ENCODE measurements around the gene WNT3.

The WNT3 gene

DNA sequence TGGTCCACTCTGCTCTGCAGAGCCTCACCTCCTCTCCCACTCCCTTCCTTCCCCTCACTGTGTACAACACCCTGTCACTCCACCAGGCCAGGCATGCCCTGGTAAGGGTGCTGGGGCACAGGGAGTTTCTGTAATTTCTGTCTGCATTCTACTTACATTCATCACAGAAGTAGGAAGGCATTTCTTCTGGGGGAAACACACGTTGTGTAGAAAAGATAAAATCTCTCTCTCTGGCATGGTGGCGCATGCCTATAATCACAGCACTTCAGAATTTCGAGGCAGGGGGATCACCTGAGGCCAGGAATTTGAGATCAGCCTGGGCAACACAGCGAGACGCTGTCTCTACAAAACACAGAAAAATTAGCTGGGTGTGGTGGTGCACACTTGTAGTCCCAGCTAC, 27.0 kb downstream of the WNT3 start:
- no peak for TF ChIP-seq CTCF (IDR thresholded peaks at IDR 0.05; ENCODE audit: low read depth, low read length)
- DNase-seq (ENCODE audit: extremely low read depth, low read depth), result no peak

GRCh38 chr17:46790216-46790615, 28.3 kb downstream of the WNT3 start:
- DNase-seq (ENCODE audit: extremely low read depth, low read depth), result no peak
- no peak for TF ChIP-seq CTCF (IDR thresholded peaks at IDR 0.05; ENCODE audit: low read depth, low read length)

DNA sequence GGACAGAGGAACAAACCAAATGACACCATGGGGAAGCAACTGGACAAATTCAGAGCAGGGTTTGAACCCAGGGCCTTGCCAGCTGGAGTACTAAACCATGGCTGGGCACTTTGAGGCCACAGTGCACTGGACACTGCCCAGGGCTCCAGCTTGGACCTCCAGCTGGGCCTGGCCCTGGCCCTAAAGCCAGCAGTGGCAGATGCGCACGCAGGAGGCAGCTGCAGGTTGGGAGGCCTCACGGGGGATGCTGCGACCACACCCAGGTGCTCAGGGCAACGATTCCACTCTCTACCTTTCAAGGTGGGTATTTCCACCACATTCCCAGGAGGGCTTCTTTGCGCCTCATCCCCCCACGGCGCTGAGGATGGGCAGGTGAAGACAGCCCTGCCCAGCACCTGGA, 28.9 kb downstream of the WNT3 start:
- DNase-seq (ENCODE audit: extremely low read depth, low read depth), result no peak
- TF ChIP-seq CTCF (IDR thresholded peaks at IDR 0.05; ENCODE audit: low read depth, low read length), result no peak

GRCh38 chr17:46788796-46789195, 29.7 kb downstream of the WNT3 start:
- TF ChIP-seq CTCF (IDR thresholded peaks at IDR 0.05; ENCODE audit: low read depth, low read length), result no peak
- no peak for DNase-seq (ENCODE audit: extremely low read depth, low read depth)

GRCh38 chr17:46788300-46788699, 30.2 kb downstream of the WNT3 start:
- TF ChIP-seq CTCF (IDR thresholded peaks at IDR 0.05; ENCODE audit: low read depth, low read length), result no peak
- no peak for DNase-seq (ENCODE audit: extremely low read depth, low read depth)

DNA sequence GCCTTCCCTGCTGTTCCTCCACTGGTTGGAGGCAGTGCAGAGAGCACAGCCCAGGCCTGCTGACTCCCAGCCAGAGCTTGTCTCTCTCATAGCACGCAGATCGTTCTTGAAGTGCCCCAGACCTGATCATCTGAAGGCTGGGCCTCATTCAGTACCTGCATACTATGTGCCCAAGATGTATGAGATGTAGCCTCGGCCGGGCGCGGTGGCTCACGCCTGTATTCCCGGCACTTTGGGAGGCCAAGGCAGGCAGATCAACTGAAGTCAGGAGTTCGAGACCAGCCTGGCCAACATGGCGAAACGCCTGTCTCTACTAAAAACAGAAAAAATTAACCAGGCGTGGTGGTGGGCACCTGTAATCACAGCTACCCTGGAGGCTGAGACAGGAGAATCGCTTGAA, 31.0 kb downstream of the WNT3 start:
- DNase-seq (ENCODE audit: extremely low read depth, low read depth), result no peak
- TF ChIP-seq CTCF (IDR thresholded peaks at IDR 0.05; ENCODE audit: low read depth, low read length), result no peak

DNA sequence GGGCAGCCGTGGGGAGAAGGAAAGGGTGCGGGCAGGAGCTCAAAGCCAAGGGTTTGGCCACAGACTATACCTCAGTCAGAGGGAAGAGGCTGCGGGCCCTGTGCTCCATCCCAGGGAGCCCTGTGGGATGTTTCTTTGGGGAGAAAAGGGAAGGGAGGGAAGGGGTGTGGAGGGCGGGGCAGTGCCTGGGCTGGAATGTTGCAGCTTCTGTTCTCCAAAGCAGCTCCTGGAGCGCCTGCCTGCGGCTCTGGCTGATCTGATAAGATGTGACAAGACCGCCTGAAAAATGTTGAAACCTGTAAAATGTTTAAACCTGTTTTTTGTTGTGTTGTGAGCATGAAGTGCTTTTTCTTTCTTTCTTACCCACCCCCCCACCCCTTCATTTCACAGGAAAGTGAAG, 32.8 kb downstream of the WNT3 start:
- no peak for TF ChIP-seq CTCF (IDR thresholded peaks at IDR 0.05; ENCODE audit: low read depth, low read length)
- DNase-seq (ENCODE audit: extremely low read depth, low read depth), result no peak
